ENCODE data around the gene ADCY1.
"Not testable (repeated sequence)": the region's sequence is repeated elsewhere in the genome, so short reads cannot be mapped to it uniquely, and the experiment has no call there.

Gene ADCY1

DNA sequence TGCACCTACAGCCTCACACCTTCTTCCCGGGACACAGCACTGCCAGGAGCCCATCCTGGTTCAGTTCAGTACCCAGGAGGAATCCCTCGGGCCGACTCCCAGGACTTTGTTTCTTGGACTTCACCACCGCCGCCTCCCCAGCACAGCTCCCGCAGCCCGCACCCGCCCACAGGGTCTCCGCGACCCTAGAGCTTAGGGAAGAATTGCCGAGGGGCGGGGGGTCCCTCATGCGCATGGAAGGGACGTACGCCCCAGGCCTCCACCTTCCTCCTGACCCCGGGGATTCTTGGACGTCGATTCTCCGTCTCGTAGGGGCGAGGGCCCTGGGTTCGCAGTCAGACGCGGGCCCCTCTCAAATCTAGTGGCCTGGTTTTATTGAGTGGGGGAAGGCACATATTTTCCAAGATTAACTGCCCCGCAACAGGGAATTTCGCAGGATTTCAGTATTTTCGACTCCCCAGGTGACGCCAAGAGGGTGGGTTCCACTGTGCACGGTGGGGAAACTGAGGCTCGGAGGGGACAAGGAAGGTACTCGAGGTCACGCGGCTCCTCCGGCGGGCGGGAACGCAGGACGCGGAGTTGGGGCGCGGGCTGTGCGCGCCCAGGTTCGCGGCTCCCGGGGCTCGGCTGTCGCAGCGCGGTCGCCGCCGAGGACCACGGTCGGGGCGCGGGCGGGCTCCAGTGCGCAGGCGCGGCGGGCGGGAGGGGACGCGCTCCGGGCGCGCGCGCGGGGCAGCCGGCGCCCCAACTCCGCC lies at the start of gene ADCY1:
Gene ADCY1, plus strand, starts transcription at position 708 of the 755 bp plus-strand sequence. CDS start 176 bp downstream, outside the sequence.
- no peak for DNase-seq

DNA sequence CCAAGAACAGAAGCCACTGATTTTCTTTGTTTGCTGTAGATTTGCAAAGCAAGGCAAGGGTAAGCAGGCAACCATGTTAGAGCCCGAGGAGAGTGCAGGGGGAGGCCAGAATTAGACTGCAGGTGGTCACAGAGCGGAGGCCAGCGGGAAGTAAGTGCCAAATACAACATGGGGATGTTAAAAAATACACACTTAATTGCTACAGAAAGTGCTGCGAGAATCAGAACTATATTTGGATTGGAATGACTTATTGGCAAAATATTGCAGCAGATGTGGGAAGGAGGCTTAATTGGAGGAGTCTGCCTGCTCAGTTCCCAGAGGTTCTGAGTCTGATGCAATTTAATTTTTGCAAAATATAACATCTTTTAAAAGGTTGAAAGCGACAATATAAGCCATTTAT lies 49.7 kb upstream of the ADCY1 start:
- DNase-seq: no peak

DNA sequence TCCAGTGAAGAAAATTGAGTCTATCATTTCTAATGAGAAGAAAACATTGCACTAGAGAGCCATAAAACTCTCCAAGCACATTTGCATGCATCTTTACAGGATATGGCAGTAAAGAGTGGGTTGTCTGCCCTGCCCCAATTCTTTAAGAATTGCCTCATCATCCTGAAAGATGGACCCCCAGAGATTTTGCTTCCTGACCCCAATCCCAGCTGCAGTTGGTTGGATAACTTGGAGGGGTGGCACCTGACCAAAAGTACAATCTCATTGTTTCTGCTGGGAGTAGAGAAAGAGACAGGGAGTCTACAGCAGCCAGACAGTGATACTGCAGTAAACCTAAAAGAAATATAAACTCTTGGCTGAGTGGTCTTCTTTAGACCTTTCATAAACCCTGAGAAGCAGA lies 49.1 kb upstream of the ADCY1 start:
- no peak for DNase-seq

DNA sequence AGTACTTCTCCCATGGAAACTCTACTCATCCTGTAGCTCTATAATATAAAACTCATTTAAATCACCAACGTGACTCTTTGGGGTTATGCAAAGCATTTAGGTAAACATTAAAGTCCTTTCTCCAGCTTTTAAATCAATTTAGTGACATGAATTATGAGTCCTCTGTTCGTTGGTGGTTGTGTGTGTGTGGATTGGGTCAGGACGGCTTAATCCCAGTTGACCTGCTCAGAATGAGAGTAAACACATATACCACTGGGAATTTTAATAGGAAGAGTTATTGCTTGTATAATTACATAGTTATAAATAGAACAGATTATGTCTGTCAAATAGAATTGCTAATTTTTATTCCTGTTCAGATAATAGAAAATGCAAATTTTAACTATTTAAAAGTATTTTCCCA lies 30.7 kb upstream of the ADCY1 start:
- peak; percentile 24 for DNase-seq

DNA sequence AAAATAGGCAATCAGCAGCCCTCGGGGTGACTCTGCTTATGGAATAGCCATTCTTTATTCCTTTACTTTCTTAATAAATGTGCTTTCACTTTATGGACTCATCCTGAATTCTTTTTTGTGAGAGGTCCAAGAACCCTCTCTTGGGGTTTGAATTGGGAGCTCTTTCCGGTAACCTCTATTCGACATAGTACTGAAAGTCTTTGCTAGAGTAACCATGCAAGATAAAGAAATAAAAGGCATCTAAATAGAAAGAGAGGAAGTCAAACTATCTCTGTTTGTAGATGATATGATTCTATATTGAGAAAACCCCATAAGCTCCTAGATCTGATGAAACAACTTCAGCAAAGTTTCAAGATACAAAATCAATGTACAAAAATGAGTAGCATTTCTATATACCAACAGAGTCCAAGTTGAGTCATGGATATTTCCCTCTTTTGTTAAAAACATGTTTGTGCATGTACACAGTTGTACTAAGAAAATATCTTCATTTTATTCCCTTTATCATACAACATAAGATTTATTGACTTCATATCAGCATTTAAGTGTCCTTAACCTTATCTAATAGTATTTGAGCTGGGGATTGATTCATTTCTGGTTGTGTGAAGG lies 29.0 kb upstream of the ADCY1 start:
- not testable (repeated sequence) for DNase-seq

DNA sequence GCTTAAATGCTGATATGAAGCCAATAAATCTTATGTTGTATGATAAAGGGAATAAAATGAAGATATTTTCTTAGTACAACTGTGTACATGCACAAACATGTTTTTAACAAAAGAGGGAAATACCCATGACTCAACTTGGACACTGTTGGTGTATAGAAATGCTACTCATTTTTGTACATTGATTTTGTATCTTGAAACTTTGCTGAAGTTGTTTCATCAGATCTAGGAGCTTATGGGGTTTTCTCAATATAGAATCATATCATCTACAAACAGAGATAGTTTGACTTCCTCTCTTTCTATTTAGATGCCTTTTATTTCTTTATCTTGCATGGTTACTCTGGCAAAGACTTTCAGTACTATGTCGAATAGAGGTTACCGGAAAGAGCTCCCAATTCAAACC lies 25.3 kb upstream of the ADCY1 start:
- DNase-seq: not testable (repeated sequence)

DNA sequence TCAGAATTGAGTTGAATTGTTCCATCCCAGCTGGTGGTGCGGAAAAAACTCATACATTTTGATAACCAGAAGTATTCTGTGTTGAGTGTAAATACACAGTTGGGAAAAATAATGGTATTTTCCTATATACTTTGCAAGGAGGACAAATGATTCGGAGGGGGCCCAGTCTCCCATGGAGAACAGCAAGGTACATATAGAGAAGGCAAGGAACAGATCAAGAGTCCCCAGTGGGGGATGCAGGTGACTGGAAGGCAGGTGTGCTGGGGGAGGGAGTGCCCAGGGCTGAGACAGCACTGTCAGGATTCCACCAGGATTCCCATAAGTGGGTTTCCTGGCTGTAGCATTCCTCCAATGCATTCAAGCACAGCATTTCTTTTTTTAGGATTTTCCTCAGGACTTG lies 10.8 kb upstream of the ADCY1 start:
- no peak for DNase-seq

DNA sequence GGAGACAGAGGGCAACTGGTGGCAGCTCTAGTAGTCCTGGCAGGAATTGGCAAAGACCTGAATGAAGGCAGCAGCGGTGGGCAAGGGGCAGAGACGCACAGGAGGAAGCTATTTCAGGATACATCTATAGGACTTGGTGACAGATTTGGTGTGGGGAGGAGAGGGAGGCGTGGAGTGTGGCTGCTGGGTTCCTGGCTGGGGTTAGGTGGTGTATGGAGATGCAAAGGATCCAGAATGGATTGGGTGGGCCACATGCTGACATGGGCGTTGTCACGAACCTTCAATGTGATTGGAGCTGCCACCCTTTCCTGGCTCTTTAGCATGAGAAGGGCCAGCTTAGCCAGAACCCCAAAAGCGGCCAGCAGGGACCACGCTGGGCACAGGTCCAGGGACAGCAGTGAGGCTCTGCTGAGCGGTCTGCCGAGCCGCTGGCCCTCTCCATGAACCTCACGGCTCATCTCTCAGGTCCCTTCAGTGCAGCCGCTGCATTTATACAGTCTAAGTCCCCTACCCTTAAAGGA lies 10.2 kb upstream of the ADCY1 start:
- DNase-seq: no peak

DNA sequence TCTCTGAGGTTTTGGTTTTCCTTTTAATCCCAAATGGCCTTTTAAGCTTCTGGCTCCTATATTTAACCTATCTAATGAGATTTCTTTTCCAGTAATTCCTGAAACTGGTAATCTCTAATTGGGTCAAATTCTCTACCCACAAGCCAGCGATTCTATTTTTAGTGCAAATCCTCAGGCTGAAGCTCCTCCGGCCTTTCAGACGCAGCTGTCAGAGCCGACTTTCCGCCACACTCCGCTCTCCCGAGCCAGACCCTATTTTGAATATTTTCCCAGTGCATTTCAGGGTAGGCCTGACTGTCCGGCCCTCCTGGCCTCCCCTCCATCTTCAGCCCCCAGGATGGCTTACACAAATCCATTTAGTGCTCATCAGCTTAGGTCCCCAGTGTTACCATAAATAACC lies 9.7 kb upstream of the ADCY1 start:
- no peak for DNase-seq

DNA sequence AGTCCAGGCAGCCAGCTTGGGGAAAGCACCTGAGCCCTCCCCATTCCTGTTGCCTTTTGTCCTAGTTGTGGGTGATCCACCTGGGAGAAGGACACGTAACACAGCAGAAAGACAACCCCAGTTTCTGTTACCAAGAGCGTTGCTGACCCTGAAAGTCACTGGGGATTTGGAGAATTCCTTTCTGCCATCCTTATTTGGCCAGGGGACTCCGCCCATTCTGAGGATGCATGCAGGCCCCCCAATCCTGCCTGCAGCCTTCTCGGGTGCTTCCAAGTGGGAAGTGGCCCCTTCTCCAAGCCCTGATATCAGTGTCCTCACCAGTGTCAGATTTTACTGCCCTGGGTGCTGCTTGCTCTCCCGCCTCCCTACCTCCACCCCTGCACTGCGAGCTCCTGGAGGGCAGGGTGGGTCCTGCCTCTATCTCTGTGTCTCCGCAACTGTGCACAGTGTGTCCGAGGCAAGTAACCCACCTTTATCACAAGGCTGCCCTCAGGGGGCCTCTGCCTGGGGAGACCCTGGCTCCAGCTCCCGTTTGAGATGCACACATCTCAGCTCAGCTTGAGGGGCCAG lies 9.2 kb upstream of the ADCY1 start:
- no peak for DNase-seq

DNA sequence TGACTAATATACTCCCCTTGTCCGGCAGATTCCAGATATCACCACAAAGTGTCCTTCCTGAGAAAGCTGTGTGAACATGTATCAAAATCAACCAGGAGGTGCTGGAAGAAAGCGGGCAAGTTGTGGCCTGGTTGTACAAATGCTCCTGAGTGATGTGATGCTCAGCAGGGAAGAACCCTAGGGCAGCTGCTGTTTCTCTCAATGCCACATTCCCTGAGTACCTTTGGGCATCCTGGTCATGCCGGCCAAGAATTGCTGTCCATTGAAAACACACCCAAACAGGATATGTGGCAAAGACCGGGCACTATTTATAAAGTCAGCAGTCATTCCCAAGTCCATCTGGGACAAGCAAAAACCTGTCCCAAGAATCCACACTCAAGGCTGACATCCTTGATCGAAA lies 7.8 kb upstream of the ADCY1 start:
- DNase-seq: no peak

DNA sequence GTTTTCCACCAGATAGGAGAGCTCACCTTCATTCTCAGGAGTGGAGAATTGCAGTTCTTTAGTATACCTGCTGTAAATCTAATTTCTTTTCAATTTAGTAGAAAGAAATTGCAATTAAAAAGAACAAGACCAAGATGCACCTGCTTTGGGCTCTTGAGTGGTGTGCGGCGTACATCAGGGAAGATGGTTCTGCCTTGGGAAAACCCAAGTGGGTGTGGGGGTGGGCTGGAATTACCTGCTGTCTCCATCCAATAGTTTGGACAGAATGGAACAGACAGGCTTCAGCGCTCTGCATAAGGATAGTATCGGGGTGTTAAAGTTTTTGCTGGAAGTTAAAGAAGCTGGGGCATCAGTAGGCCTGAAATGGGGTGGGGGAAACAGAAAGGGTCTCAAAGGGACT lies 7.2 kb upstream of the ADCY1 start:
- DNase-seq: no peak

DNA sequence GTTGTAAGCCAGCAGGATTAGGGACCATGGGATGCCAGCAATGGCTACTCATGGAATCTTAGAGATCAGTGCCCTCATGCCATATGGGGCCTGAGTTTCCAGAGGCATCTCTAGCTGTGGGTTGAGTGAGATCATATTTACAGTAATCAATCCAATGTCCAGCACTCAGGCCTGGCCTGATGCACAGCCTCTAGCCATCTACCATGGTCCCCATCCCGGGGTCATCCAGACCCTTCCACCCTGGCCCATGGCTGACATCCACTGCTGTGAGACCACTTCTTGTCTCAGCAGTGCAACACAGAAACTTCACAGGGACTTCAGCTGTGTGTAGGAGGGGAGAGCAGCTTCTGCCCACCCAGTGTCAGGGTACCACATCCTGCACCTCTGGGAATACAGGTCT lies 6.5 kb upstream of the ADCY1 start:
- no peak for DNase-seq

DNA sequence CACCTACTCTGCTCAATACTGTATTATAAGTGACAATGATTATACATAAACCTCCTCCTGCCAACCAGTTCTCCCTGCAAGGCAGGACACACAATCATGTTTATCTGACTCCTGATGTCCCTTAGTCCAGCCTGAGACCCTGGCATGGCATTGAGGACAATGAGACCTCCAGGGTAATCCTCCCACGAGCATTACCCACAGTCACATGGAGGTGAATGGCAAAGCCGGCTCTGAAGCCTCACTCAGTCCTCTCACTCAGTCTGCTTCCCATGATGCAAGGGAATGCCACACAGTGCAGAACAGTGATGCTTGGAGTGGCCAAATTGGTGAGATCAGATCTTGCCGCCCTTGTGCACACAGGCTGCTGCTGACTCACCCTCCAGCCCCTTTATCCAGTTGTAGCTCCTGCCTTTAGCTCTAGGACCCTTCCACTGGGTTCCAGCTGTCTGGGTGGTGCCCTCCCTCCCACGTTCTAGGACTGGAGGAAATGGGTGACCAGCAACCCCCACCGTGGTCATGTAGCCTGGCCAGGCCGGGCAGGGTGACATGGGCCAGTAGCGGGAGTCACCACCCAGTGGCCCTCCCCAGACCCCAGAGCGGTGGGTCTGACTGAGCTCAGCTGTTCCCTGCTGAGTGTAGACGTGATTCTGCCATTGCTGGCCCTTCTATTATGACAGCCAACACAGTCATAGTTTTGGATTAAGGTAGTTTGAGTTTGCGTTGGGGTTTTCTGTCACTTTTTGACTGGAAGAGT lies 5.5 kb upstream of the ADCY1 start:
- DNase-seq: no peak

DNA sequence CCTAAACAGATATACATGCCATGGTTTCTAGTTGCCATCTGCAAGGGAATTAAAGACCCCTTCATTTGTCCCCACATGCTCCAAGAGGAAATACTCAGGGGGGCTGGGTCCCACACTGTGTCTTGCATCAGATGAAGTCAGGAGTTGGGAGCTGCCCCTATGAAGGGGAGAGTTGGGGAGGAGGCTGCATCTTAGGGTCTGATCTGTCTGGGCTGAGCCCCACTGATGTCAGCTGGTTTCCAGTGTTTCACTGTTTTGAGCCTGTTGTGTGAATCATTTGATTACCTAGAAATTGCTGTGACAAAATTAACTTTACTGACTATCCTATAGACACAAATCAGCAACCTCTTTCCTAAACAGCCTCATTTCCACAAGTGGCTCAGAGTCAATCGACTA lies 4.9 kb upstream of the ADCY1 start:
- no peak for DNase-seq

DNA sequence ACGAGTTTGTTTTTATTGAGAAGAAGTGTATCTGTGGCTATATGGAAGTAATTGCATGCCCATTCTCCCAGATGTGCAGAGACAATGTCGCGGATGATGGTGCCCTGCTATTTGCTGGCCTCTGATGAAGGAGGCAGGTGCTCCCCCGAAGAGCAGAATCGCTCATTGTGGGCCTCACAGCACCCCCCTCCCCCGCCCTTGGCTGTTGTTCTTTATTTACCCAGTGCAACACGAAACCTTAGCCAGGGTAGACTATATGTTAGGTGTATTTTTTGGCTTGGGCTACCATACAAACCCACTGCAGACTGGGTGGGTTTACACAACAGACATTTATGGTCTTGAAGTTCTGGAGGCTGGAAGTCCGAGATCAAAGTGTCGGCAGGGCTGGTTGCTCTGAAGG lies 3.4 kb upstream of the ADCY1 start:
- no peak for DNase-seq

DNA sequence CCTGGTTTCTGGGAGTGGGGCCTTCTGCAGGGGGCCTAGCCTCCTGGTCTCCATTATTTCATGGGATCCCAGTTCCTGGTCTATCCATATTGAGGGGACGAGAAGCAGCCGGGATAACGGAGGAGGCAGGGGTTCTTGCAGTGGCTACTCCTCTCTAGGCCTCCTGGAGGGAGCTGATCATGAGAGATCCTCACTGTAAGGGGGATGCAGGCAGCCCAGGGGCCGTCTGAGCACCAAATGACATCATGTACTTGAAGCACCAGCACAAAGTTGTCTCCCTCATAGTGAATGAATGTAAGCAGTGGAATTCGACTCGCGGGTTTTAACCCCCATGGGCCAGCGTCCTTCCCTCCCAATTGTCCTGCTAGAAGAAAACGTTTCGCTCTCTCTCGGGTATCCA lies 964 bp upstream of the ADCY1 start:
- no peak for DNase-seq

DNA sequence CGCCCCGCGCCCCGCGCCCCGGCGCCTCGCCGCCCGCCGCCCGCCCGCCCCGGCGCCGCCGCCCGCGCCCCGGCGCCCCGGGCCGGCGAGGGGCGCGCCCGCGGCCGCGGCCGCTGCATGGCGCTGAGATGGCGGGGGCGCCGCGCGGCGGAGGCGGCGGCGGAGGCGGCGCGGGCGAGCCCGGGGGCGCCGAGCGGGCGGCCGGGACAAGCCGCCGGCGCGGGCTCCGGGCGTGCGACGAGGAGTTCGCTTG lies 174 bp downstream of the ADCY1 start:
- no peak for DNase-seq

DNA sequence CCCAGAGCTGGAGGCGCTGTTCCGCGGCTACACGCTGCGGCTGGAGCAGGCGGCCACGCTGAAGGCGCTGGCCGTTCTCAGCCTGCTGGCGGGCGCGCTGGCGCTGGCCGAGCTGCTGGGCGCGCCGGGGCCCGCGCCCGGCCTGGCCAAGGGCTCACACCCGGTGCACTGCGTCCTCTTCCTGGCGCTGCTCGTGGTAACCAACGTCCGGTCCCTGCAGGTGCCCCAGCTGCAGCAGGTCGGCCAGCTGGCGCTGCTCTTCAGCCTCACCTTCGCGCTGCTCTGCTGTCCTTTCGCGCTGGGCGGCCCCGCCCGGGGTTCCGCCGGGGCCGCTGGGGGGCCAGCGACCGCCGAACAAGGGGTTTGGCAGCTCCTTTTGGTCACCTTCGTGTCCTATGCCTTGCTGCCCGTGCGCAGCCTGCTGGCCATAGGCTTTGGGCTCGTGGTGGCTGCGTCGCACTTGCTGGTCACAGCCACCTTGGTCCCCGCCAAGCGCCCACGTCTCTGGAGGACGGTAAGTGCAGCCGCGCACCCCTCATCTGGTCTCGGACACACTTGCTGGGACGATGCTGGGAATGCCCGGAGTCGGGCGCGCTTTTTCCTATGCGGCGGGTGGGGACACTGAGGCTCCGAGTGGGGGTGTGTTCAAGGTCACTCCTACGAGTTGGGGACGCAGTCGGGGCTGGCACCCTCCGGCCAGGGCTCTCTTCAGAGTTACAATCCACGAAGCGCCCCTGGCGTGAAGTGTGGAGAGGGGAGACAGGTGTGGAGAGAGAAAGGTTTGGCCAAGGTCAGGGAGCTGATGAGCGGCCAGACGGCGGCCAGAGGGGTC lies 717 bp downstream of the ADCY1 start:
- no peak for DNase-seq

DNA sequence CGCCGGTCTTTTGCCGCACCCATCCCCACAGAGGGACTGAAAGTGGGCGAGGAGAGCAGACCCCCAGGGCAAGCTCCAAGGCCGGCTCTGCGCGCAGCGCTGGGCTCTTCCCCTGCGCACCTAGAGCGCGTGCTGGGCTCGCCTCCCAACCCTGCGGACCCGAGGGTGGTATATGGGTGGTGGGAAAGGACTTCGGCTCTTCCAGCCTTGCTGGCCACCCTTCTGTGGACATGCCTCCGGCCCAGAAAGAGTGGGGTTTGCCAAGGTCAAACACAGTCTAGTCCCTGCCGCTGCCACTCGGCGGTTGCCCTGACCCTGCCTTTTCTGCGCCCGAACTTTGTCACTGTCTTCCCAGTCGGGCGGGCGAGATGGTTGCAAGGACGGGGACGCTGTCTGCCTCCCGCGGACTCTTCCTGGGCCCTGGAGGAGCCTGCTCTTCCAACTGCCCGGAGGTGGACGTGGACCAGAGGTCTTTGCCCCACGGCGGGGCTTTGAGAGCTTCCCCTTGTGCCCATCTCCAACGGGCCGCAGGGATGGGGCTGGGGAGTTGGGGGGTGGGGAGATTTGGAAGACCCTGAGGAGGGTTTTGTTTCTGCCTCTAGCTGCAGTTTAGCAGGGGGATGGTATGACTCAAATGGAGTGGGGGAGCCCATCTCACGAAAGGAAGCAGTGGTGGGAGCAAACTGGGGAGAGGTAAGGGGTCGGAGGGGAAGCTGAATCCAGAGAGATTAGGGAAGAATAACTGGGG lies 1.5 kb downstream of the ADCY1 start:
- no peak for DNase-seq

DNA sequence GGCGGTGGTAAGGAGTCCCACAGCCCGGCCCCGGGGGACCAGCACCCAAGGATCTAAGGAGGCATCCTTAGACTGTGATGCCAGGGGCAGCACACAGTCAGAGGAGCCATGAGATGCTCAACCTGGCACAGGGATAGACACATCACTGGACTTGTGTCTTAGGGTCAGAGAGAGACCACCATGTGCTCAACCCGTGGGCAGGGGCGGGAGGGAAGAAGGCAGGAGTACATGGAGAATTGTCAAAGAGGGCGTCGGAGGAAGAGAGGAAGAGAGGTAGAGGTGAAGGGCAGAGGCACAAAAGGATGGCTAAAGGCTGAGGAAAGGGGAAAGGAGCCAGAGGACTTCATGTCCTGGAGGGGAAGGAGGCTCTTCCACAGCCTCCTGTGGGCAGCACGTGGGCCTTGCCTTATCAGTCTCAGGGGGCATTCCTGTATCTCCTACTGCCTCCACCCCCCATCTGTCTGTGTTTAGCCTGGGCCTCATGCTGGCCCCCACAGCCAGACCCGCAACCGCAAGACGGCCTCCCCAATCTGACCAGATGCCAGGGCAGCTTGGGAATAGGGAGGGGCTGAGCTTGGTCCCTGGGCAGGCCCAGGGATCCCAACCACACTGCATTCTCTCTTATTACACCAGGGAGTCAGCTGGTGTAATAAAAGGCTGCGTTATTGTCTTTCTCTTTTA lies 2.2 kb downstream of the ADCY1 start:
- no peak for DNase-seq

DNA sequence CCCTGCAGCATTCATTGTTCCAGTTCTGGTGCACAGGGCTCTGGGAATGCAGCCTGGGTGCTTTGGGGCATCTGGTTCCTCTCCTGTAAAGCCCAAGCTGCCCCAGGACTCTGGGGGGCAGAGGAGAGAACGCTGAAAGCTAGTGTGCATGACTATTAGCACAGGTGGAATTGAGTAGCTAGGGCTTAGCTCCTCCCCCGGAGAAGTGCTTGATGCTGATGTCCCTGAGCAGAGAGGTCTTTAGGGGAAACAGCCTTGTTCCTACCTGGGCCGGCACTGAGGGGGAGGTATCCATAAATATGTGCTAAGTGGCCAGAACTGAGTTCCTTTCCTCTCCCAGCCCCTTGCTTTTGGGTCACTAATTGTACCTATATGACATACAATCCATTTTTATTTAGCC lies 3.9 kb downstream of the ADCY1 start:
- no peak for DNase-seq

Measured in NCI-H748 treated with DMSO at 0.1 percent for 48 hours (cell line).